ENCODE data around the gene TUBA8.
"Not testable (repeated sequence)": the region's sequence is repeated elsewhere in the genome, so short reads cannot be mapped to it uniquely, and the experiment has no call there.

Gene TUBA8

GRCh38 chr22:18136563-18137320, 26.1 kb downstream of the TUBA8 start:
- no peak for DNase-seq

- DNase-seq: not testable (repeated sequence)
Measured at GRCh38 chr22:18141004-18141403, 30.4 kb downstream of the TUBA8 start.

GRCh38 chr22:18144105-18144504, 33.5 kb downstream of the TUBA8 start:
- no peak for DNase-seq

GRCh38 chr22:18145676-18146388, 35.2 kb downstream of the TUBA8 start:
- DNase-seq: no peak

GRCh38 chr22:18146389-18146753, 35.8 kb downstream of the TUBA8 start:
- no peak for DNase-seq

- DNase-seq: no peak
Measured at GRCh38 chr22:18147791-18148190, 37.2 kb downstream of the TUBA8 start.

GRCh38 chr22:18148293-18148965, 37.8 kb downstream of the TUBA8 start:
- DNase-seq: no peak

GRCh38 chr22:18152519-18152918, 41.9 kb downstream of the TUBA8 start:
- no peak for DNase-seq

- DNase-seq: no peak
Measured at GRCh38 chr22:18154821-18155390, 44.3 kb downstream of the TUBA8 start.

GRCh38 chr22:18155546-18155945, 44.9 kb downstream of the TUBA8 start:
- DNase-seq: not testable (repeated sequence)

- DNase-seq: peak in 1 of 2 experiments; percentile 68
Measured at GRCh38 chr22:18156878-18157713, 46.5 kb downstream of the TUBA8 start.

- DNase-seq: no peak
Measured at GRCh38 chr22:18157714-18158028, 47.1 kb downstream of the TUBA8 start.

GRCh38 chr22:18160641-18161040, 50.0 kb downstream of the TUBA8 start:
- not testable (repeated sequence) for DNase-seq

- DNase-seq: not testable (repeated sequence)
Measured at GRCh38 chr22:18163843-18164242, 53.2 kb downstream of the TUBA8 start.

GRCh38 chr22:18164584-18164983, 54.0 kb downstream of the TUBA8 start:
- DNase-seq: peak in 1 of 2 experiments; percentile 15

GRCh38 chr22:18165356-18165755, 54.7 kb downstream of the TUBA8 start:
- not testable (repeated sequence) for DNase-seq

- DNase-seq: not testable (repeated sequence)
Measured at GRCh38 chr22:18170284-18170683, 59.7 kb downstream of the TUBA8 start.

GRCh38 chr22:18172203-18172602, 61.6 kb downstream of the TUBA8 start:
- not testable (repeated sequence) for DNase-seq

- DNase-seq: not testable (repeated sequence)
Measured at GRCh38 chr22:18172776-18173175, 62.2 kb downstream of the TUBA8 start.

GRCh38 chr22:18173441-18173840, 62.8 kb downstream of the TUBA8 start:
- not testable (repeated sequence) for DNase-seq
